Spleen (tissue), 11 donors: Measurements from ENCODE around the gene POLR2I. TPM values are rescaled to one million over a fixed set of nuclear protein-coding genes. Genes with fewer than 3 reads are reported as not detected.

Experiments
- DNase-seq: peaks from one replicate; pipeline ENCODE4 v3.0.0-alpha.2; 2020
- H3K27ac ChIP-seq, 8 donors: fragments of 200-600 bp; sonication (generic) in 7 of 8; 1 replicate in 4 of 8; 2 replicates in 4 of 8; pipeline versions ENCODE4 v1.5.0 to v1.8.0; 2016 to 2021; ENCODE audit warnings: inconsistent platforms in 4 of 8, mild to moderate bottlenecking in 4 of 8, moderate library complexity in 1 of 8
- H3K27me3 ChIP-seq, 7 donors: fragments of 200-600 bp; sonication (generic) in 6 of 7; replicated peaks in 1 of 7; 1 replicate in 4 of 7; 2 replicates in 3 of 7; pipeline versions ENCODE4 v1.5.0 to v1.8.0; 2016 to 2021; ENCODE audit warnings: inconsistent platforms in 3 of 7, mild to moderate bottlenecking in 1 of 7
- H3K36me3 ChIP-seq, 6 donors: fragments of 200-600 bp; sonication (generic) in 5 of 6; 1 replicate in 4 of 6; 2 replicates in 2 of 6; pipeline versions ENCODE4 v1.5.0 to v1.8.0; 2016 to 2021; ENCODE audit warnings: inconsistent platforms in 2 of 6
- H3K4me1 ChIP-seq, 6 donors: fragments of 200-600 bp; sonication (generic) in 5 of 6; 1 replicate in 3 of 6; 2 replicates in 3 of 6; pipeline versions ENCODE4 v1.5.0 to v1.8.0; 2016 to 2021; ENCODE audit warnings: inconsistent platforms in 3 of 6
- H3K4me3 ChIP-seq, 8 donors: fragments of 200-600 bp; sonication (generic) in 7 of 8; 1 replicate in 4 of 8; 2 replicates in 4 of 8; pipeline versions ENCODE4 v1.5.0 to v1.8.0; 2016 to 2021; ENCODE audit warnings: inconsistent platforms in 4 of 8, mild to moderate bottlenecking in 4 of 8, moderate library complexity in 2 of 8
- H3K9me3 ChIP-seq, 8 donors: fragments of 200-600 bp; sonication (generic) in 7 of 8; 1 replicate in 4 of 8; 2 replicates in 4 of 8; pipeline versions ENCODE4 v1.5.0 to v1.8.0; 2016 to 2021; ENCODE audit warnings: inconsistent platforms in 4 of 8
- CTCF ChIP-seq, 11 experiments: fragments of 200-600 bp in 7 of 11; fragments of 450-650 bp in 4 of 11; sonication (generic) in 4 of 11; IDR thresholded peaks in 8 of 11; conservative IDR thresholded peaks in 3 of 11; 1 replicate in 7 of 11; 2 replicates in 4 of 11; pipeline versions ENCODE4 v1.4.0 to v1.8.0; 2016 to 2021; ENCODE audit warnings: antibody characterized with exemption in 11 of 11, inconsistent platforms in 4 of 11, mild to moderate bottlenecking in 1 of 11
- POLR2A ChIP-seq, 3 donors: fragments of 450-650 bp; IDR thresholded peaks; one replicate each; pipeline ENCODE4 v1.5.1; 2017; ENCODE audit warnings: antibody characterized with exemption in 3 of 3, mild to moderate bottlenecking in 1 of 3
- POLR2AphosphoS5 ChIP-seq, 3 donors: sonication (generic); formaldehyde crosslinking; IDR thresholded peaks; one replicate each; pipeline ENCODE4 v1.5.1; 2017; ENCODE audit warnings: antibody characterized with exemption in 3 of 3
- WGBS, 5 donors: extraction: QIAGEN DNeasy Blood & Tissue Kit in 3 of 5; methylation state at CpG; one replicate each; pipeline versions ENCODE4 v1.1.5 to v1.1.7; 2013 to 2018; 5-methylcytosine and 5-hydroxymethylcytosine counted together
- intact Hi-C: fragments of 100-400 bp; cut with DNase I; formaldehyde crosslinking; loops from one replicate; pipeline ENCODE4 v1.15.0; 2023; ENCODE audit warnings: low total_unique reads
- polyA plus RNA-seq, 3 donors: library from polyadenylated mRNA; stranded (reverse); fragments of 200-250 nt; gene quantifications; one replicate each; pipeline ENCODE4 v1.2.1, GENCODE V29; 2013
- total RNA-seq, 7 donors: library from RNA; depleted of rRNA in 3 of 7; stranded (reverse); fragments of >200 nt in 3 of 7; fragmentation: NEBNext Ultra II Directional in 4 of 7; extraction: Animal tissue kit (Norgen Biotek cat#: 25700) in 4 of 7; gene quantifications; one replicate each; pipeline versions ENCODE4 v1.1.0 to v1.2.1, GENCODE V29; 2016 to 2021
- donor health status: healthy with polysubstance abuse.
- donor health status: DM: no; HTN: no; CAD: no; lungs with moderate emphysema.
- donor health status: DM: no; HTN: no; CAD: no.
- donor health status: Bipolar disorder and iron deficiency.
- donor health status: healthy.
- donor health status: DM: no; HTN: no; CAD: no.
- donor health status: DM: yes; HTN: yes; CAD: no.

POLR2I gene
- total and polyA plus RNA-seq, 10 donors: 23.1 to 60.3 (median 38.3) TPM

- DNase-seq: no peak
- TF ChIP-seq POLR2A (IDR thresholded peaks at IDR 0.05) (no peak), CTCF (IDR thresholded peaks at IDR 0.05 in 8 of 11, conservative IDR thresholded peaks at IDR 0.05 in 3 of 11) (no peak), POLR2AphosphoS5 (IDR thresholded peaks at IDR 0.05) (no peak)
- peaks cover 0 to 38% (median 11%) of the 10 kb centered on the region in 6 donors for H3K4me1 ChIP-seq
- no peaks in the 10 kb centered on the region for H3K9me3 ChIP-seq
- H3K36me3 ChIP-seq: peaks cover 0 to 78% (median 52%) of the 10 kb centered on the region in 6 donors
- peak overlapping the region in 2 of 8 donors; percentile 41 to 69 for H3K4me3 ChIP-seq
- H3K27ac ChIP-seq: peak overlapping the region in 7 of 8 donors; percentile 84 to 97 (median 90)
- H3K27me3 ChIP-seq: no peaks in the 10 kb centered on the region
- intact Hi-C loops: no loop called here
- WGBS, 5 donors: 76 to 85% (median 79%) methylated on average over 5 of the region's 5 CpGs
Measured at GRCh38 chr19:36150586-36150985, 35.9 kb upstream of the POLR2I start.

- 88 to 93% (median 91%) methylated on average over 13 of the region's 13 CpGs for WGBS, 5 donors
- DNase-seq: no peak
- Histone ChIP-seq H3K36me3 (peaks cover 0 to 86% (median 58%) of the 10 kb centered on the region in 6 donors), H3K9me3 (no peaks in the 10 kb centered on the region), H3K27ac (peak overlapping the region in 2 of 8 donors; percentile 88 to 93), H3K4me3 (no peak overlapping the region), H3K27me3 (no peaks in the 10 kb centered on the region), H3K4me1 (peaks cover 0 to 38% (median 11%) of the 10 kb centered on the region in 6 donors)
- intact Hi-C loops: no loop called here
- peak in 1 of 3 donors; percentile 50 for TF ChIP-seq POLR2AphosphoS5 (IDR thresholded peaks at IDR 0.05)
- no peak for TF ChIP-seq POLR2A (IDR thresholded peaks at IDR 0.05)
- TF ChIP-seq CTCF (IDR thresholded peaks at IDR 0.05 in 8 of 11, conservative IDR thresholded peaks at IDR 0.05 in 3 of 11): no peak
Measured at GRCh38 chr19:36149673-36150406, 35.2 kb upstream of the POLR2I start.

- no peak for DNase-seq
- Histone ChIP-seq H3K4me1 (peaks cover 7 to 21% (median 12%) of the 10 kb centered on the region in 6 donors), H3K27ac (no peak overlapping the region), H3K36me3 (peaks cover 0 to 81% (median 74%) of the 10 kb centered on the region in 6 donors), H3K4me3 (no peak overlapping the region), H3K27me3 (no peaks in the 10 kb centered on the region), H3K9me3 (no peaks in the 10 kb centered on the region)
- TF ChIP-seq POLR2A (IDR thresholded peaks at IDR 0.05) (no peak), POLR2AphosphoS5 (IDR thresholded peaks at IDR 0.05) (no peak), CTCF (IDR thresholded peaks at IDR 0.05 in 8 of 11, conservative IDR thresholded peaks at IDR 0.05 in 3 of 11) (no peak)
- intact Hi-C loops: no loop called here
- WGBS, 5 donors: 95 to 98% (median 97%) methylated on average over 6 of the region's 6 CpGs
Measured at GRCh38 chr19:36144624-36145023, 29.9 kb upstream of the POLR2I start.

- Histone ChIP-seq H3K4me3 (no peak overlapping the region), H3K27ac (no peak overlapping the region), H3K4me1 (peaks cover 10 to 37% (median 18%) of the 10 kb centered on the region in 6 donors), H3K36me3 (peaks cover 0 to 60% (median 53%) of the 10 kb centered on the region in 6 donors), H3K27me3 (no peaks in the 10 kb centered on the region), H3K9me3 (no peaks in the 10 kb centered on the region)
- TF ChIP-seq CTCF (IDR thresholded peaks at IDR 0.05 in 8 of 11, conservative IDR thresholded peaks at IDR 0.05 in 3 of 11): no peak
- peak in 1 of 3 donors; percentile 10 for TF ChIP-seq POLR2AphosphoS5 (IDR thresholded peaks at IDR 0.05)
- no peak for DNase-seq
- intact Hi-C loops: no loop called here
- 84 to 93% (median 88%) methylated on average over 9 of the region's 9 CpGs for WGBS, 5 donors
Measured at GRCh38 chr19:36142496-36142895, 27.8 kb upstream of the POLR2I start.
